Smooth muscle cell of the brain vasculature (primary cell): ENCODE measurements around the gene EOMES.

Source experiments
- DNase-seq: peaks from one replicate; pipeline ENCODE4 v3.0.0-alpha.2; 2012; ENCODE audit warnings: low read depth, low spot score

The EOMES gene

GRCh38 chr3:27681249-27681748 is 40.8 kb downstream of the EOMES start:
- peak; percentile 60 for DNase-seq

- no peak for DNase-seq
These were observed 41.4 kb downstream of the EOMES start for GRCh38 chr3:27680517-27681246.

- no peak for DNase-seq
These were observed 42.4 kb downstream of the EOMES start for GRCh38 chr3:27679691-27680090.

GRCh38 chr3:27678234-27678633 is 43.9 kb downstream of the EOMES start:
- no peak for DNase-seq

- DNase-seq, result peak; percentile 85
These were observed 44.6 kb downstream of the EOMES start for GRCh38 chr3:27677565-27677964.

GRCh38 chr3:27675287-27675686 is 46.8 kb downstream of the EOMES start:
- no peak for DNase-seq

GRCh38 chr3:27673701-27674100 is 48.4 kb downstream of the EOMES start:
- DNase-seq, result no peak

- DNase-seq, result no peak
These were observed 51.0 kb downstream of the EOMES start for GRCh38 chr3:27671101-27671500.

- DNase-seq, result no peak
These were observed 51.5 kb downstream of the EOMES start for GRCh38 chr3:27670619-27671018.

- no peak for DNase-seq
These were observed 52.5 kb downstream of the EOMES start for GRCh38 chr3:27669591-27669990.

GRCh38 chr3:27667751-27668150 is 54.4 kb downstream of the EOMES start:
- no peak for DNase-seq

- peak; percentile 92 for DNase-seq
These were observed 55.4 kb downstream of the EOMES start for GRCh38 chr3:27666708-27667107.

GRCh38 chr3:27666272-27666671 is 55.9 kb downstream of the EOMES start:
- no peak for DNase-seq
